Hepatocyte (in vitro differentiated cells): ENCODE results near the gene SAC3D1. TPM values are rescaled to one million over a fixed set of nuclear protein-coding genes. Genes with fewer than 3 reads are reported as not detected.

ENCODE experiments used
- DNase-seq: peaks from one replicate; pipeline ENCODE4 v3.0.0-alpha.2; 2016; ENCODE audit warnings: low spot score
- H2AFZ ChIP-seq: fragments of 200-600 bp; sonication (generic); 2 replicates; pipeline ENCODE4 v1.6.0; 2016; ENCODE audit warnings: antibody characterized with exemption, mild to moderate bottlenecking
- H3K27ac ChIP-seq: fragments of 200-600 bp; sonication (generic); 2 replicates; pipeline ENCODE4 v1.5.1; 2016; ENCODE audit warnings: mild to moderate bottlenecking
- H3K27me3 ChIP-seq: fragments of 200-600 bp; sonication (generic); 2 replicates; pipeline ENCODE4 v1.6.1; 2016
- H3K36me3 ChIP-seq: fragments of 200-600 bp; sonication (generic); replicated peaks from 2 replicates; pipeline ENCODE4 v1.5.1; 2016; ENCODE audit warnings: low read depth; ENCODE audit not compliant: insufficient read depth
- H3K4me1 ChIP-seq: fragments of 200-600 bp; sonication (generic); 2 replicates; pipeline ENCODE4 v1.5.1; 2016; ENCODE audit warnings: mild to moderate bottlenecking, moderate library complexity; ENCODE audit not compliant: insufficient read depth
- H3K4me2 ChIP-seq: fragments of 200-600 bp; sonication (generic); 2 replicates; pipeline ENCODE4 v1.6.0; 2016
- H3K4me3 ChIP-seq: fragments of 200-600 bp; sonication (generic); 2 replicates; pipeline ENCODE4 v1.5.1; 2016; ENCODE audit warnings: mild to moderate bottlenecking
- H3K79me2 ChIP-seq: fragments of 200-600 bp; sonication (generic); 2 replicates; pipeline ENCODE4 v1.6.0; 2017; ENCODE audit warnings: mild to moderate bottlenecking
- H3K9me2 ChIP-seq: fragments of 200-600 bp; sonication (generic); replicated peaks from 2 replicates; pipeline ENCODE4 v1.6.0; 2017; ENCODE audit warnings: mild to moderate bottlenecking; ENCODE audit not compliant: insufficient read depth
- H3K9me3 ChIP-seq: fragments of 200-600 bp; sonication (generic); 2 replicates; pipeline ENCODE4 v1.5.1; 2016; ENCODE audit warnings: low read depth, mild to moderate bottlenecking
- H4K20me1 ChIP-seq: fragments of 200-600 bp; sonication (generic); 2 replicates; pipeline ENCODE4 v1.6.0; 2016; ENCODE audit warnings: mild to moderate bottlenecking; ENCODE audit not compliant: insufficient read depth, poor library complexity, severe bottlenecking
- EZH2 ChIP-seq: fragments of 200-600 bp; sonication (generic); IDR thresholded peaks from 2 replicates; pipeline ENCODE4 v1.6.1; 2016; ENCODE audit warnings: antibody characterized with exemption, mild to moderate bottlenecking, borderline replicate concordance
- EZH2phosphoT487 ChIP-seq: fragments of 200-600 bp; sonication (generic); IDR thresholded peaks from one replicate; pipeline ENCODE4 v1.6.1; 2018; ENCODE audit warnings: antibody characterized with exemption, mild to moderate bottlenecking, low read depth, moderate library complexity; ENCODE audit not compliant: unreplicated experiment, severe bottlenecking
- WGBS: methylation state at CpG from one replicate; pipeline ENCODE4 v1.1.6; 2016; ENCODE audit warnings: low lambda C conversion rate; ENCODE audit errors: missing lambda C conversion rate; 5-methylcytosine and 5-hydroxymethylcytosine counted together
- polyA plus RNA-seq: library from polyadenylated mRNA; unstranded; fragments of >200 nt; fragmentation: Nextera tagmentation; extraction: Ambion mirVana; gene quantifications from 2 replicates; pipeline ENCODE4 v1.2.1, GENCODE V29; 2016
- total RNA-seq: library from RNA; depleted of rRNA; stranded (reverse); fragments of >200 nt; gene quantifications from 2 replicates; pipeline ENCODE4 v1.2.3, GENCODE V29; 2014
- TF ChIP-seq, protein P1 (sequence below): fragments of 200-600 bp; sonication (generic); IDR thresholded peaks from 2 replicates; pipeline ENCODE4 v1.5.1; 2016; ENCODE audit warnings: antibody characterized with exemption, mild to moderate bottlenecking; ENCODE audit not compliant: poor library complexity

SAC3D1 gene
- total and polyA plus RNA-seq, 2 experiments from 2014 or later = 10.8 to 23.8 TPM

DNA sequence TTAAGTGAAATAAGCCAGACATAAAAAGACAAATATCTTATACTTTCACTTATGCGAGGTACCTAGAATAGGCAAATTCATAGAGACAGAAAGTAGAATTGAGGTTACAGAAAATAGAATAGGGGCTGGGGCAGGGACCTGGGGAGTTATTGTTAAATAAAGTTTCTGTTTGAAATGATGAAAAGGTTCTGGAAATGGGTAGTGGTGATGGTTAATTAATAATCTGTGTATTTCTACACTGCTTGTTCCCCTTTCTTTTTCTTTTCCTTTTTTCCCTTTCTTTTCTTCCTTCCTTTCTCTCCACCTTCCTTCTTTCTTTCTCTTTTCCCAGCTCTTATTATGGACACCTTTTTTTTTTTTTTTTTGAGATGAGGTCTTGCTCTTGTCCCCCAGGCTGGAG, 14.5 kb downstream of the SAC3D1 start:
- no peak overlapping the region for H3K27ac ChIP-seq
- WGBS = 90% methylated on average over 1 of the region's 1 CpG
- H3K9me2 ChIP-seq = no peaks in the 10 kb centered on the region
- TF ChIP-seq EZH2 (no peak), EZH2phosphoT487 (no peak)
- TF ChIP-seq, protein P1, sequence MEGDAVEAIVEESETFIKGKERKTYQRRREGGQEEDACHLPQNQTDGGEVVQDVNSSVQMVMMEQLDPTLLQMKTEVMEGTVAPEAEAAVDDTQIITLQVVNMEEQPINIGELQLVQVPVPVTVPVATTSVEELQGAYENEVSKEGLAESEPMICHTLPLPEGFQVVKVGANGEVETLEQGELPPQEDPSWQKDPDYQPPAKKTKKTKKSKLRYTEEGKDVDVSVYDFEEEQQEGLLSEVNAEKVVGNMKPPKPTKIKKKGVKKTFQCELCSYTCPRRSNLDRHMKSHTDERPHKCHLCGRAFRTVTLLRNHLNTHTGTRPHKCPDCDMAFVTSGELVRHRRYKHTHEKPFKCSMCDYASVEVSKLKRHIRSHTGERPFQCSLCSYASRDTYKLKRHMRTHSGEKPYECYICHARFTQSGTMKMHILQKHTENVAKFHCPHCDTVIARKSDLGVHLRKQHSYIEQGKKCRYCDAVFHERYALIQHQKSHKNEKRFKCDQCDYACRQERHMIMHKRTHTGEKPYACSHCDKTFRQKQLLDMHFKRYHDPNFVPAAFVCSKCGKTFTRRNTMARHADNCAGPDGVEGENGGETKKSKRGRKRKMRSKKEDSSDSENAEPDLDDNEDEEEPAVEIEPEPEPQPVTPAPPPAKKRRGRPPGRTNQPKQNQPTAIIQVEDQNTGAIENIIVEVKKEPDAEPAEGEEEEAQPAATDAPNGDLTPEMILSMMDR = no peak
- no peak overlapping the region for H2AFZ ChIP-seq
- no peaks in the 10 kb centered on the region for H3K9me3 ChIP-seq
- no peaks in the 10 kb centered on the region for H3K79me2 ChIP-seq
- no peaks in the 10 kb centered on the region for H3K36me3 ChIP-seq
- H3K4me2 ChIP-seq = no peak overlapping the region
- no peaks in the 10 kb centered on the region for H4K20me1 ChIP-seq
- no peak overlapping the region for H3K4me3 ChIP-seq
- no peaks in the 10 kb centered on the region for H3K4me1 ChIP-seq
- DNase-seq = no peak
- no peaks in the 10 kb centered on the region for H3K27me3 ChIP-seq

GRCh38 chr11:65056999-65057398, 16.0 kb downstream of the SAC3D1 start:
- no peaks in the 10 kb centered on the region for H4K20me1 ChIP-seq
- H3K36me3 ChIP-seq = no peaks in the 10 kb centered on the region
- TF ChIP-seq EZH2phosphoT487 = no peak
- no peak overlapping the region for H3K27ac ChIP-seq
- H3K4me3 ChIP-seq = no peak overlapping the region
- no peaks in the 10 kb centered on the region for H3K4me1 ChIP-seq
- no peaks in the 10 kb centered on the region for H3K27me3 ChIP-seq
- no peaks in the 10 kb centered on the region for H3K9me3 ChIP-seq
- no peak for DNase-seq
- no peaks in the 10 kb centered on the region for H3K79me2 ChIP-seq
- no peak overlapping the region for H2AFZ ChIP-seq
- H3K9me2 ChIP-seq = no peaks in the 10 kb centered on the region
- H3K4me2 ChIP-seq = no peak overlapping the region
- WGBS = 93% methylated on average over 6 of the region's 6 CpGs

DNA sequence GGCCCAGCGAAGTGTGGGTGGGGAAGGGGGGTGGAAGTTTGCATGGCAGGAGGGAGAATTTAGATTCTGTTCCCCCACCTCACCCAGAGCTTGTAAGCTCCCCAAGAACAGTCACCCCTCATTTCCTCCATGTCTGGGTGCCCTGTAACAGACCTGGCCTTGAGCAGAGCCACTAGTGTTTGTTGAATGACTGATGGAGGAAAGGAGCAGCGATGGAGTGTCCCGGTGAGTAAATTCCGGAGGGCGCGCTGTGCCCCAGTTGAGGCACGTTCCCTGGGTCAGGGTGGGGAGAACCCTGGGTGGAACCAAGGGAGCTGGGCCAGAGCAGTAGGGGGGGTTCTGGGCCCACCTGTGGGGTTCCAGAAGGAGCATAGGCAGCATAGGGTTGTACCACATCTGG, 16.5 kb downstream of the SAC3D1 start:
- H3K4me3 ChIP-seq = no peak overlapping the region
- H3K27ac ChIP-seq = no peak overlapping the region
- no peaks in the 10 kb centered on the region for H3K4me1 ChIP-seq
- 94% methylated on average over 7 of the region's 7 CpGs for WGBS
- no peak for DNase-seq
- H3K9me2 ChIP-seq = no peaks in the 10 kb centered on the region
- H3K36me3 ChIP-seq = no peaks in the 10 kb centered on the region
- no peak overlapping the region for H3K4me2 ChIP-seq
- H3K27me3 ChIP-seq = no peaks in the 10 kb centered on the region
- TF ChIP-seq, protein P1 = no peak
- TF ChIP-seq EZH2 (no peak), EZH2phosphoT487 (no peak)
- no peak overlapping the region for H2AFZ ChIP-seq
- H4K20me1 ChIP-seq = no peaks in the 10 kb centered on the region
- H3K9me3 ChIP-seq = no peaks in the 10 kb centered on the region
- H3K79me2 ChIP-seq = no peaks in the 10 kb centered on the region

GRCh38 chr11:65058012-65058411, 17.0 kb downstream of the SAC3D1 start:
- Histone ChIP-seq H3K4me1 (no peaks in the 10 kb centered on the region), H2AFZ (no peak overlapping the region), H3K36me3 (no peaks in the 10 kb centered on the region), H3K27ac (no peak overlapping the region), H4K20me1 (no peaks in the 10 kb centered on the region), H3K4me3 (no peak overlapping the region), H3K9me3 (no peaks in the 10 kb centered on the region), H3K27me3 (no peaks in the 10 kb centered on the region), H3K79me2 (no peaks in the 10 kb centered on the region), H3K9me2 (no peaks in the 10 kb centered on the region), H3K4me2 (no peak overlapping the region)
- TF ChIP-seq, protein P1 = no peak
- no peak for DNase-seq
- 77% methylated on average over 12 of the region's 13 CpGs for WGBS
